HG03354 (cell line): ENCODE results near the gene FAM187B.
"Not testable (repeated sequence)": the region's sequence is repeated elsewhere in the genome, so short reads cannot be mapped to it uniquely, and the experiment has no call there.

Source experiments
- ATAC-seq: cut with Tn5 transposase; IDR thresholded peaks from one replicate; pipeline ENCODE4 v1.9.1; 2021; ENCODE audit warnings: mild to moderate bottlenecking; ENCODE audit not compliant: unreplicated experiment, poor library complexity, severe bottlenecking

FAM187B gene

GRCh38 chr19:35241417-35241816, 12.9 kb upstream of the FAM187B start:
- no peak for ATAC-seq

DNA sequence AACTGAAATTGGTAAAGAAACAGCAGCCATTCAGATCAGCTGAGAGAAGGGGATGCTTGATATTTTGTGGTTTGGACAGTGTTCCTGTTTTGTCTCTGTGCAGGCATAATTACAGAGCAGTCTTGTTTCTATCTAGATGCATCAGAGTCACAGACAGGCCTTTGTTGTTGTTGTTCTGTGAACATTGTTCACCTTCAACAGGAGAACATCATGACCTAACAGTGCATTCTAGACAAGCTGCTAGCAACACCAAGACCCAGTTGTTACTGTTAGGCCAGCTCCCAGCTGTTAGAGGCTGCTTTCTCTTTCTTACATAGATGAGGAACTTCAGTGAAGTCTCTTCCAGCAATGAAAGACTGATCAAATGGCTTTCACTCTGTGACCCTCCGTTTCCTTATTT, 11.8 kb upstream of the FAM187B start:
- no peak for ATAC-seq

- ATAC-seq, result not testable (repeated sequence)
Measured at GRCh38 chr19:35239597-35239996, 11.1 kb upstream of the FAM187B start.

DNA sequence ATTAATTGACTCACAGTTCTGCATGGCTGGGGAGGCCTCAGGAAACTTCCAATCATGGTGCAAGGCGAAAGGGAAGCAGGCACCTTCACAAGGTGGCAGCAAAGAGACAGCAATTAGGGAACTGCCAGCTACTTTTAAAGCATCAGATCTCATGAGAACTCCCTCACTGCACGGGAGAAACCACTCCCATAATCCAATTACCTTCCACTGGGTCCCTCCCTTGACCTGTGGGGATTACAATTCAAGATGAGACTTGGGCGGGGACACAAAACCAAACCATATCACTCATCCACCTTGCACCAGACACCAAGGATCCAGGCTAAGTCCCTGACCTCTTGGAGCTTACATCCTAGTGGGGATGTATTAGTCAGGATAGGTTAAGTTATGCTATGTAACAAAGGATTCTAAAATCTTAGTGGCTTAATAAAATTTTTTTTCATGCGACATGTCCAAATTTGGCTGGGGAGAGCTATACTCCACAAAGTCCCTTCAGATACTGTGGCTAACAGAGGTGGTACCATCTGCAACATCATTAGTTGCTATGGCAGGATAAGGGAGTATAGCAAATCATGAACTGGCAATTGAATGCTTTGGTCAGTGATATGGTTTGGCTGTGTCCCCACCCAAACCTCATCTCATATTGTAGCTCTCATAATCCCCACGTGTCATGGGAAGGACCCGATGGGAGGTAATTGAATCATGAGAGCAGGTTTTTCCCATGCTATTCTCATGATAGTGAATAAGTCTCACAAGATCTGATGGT, 8.3 kb upstream of the FAM187B start:
- ATAC-seq, result no peak

- ATAC-seq, result no peak
Measured at GRCh38 chr19:35232912-35233311, 4.4 kb upstream of the FAM187B start.

GRCh38 chr19:35231956-35232645, 3.6 kb upstream of the FAM187B start:
- ATAC-seq, result no peak

GRCh38 chr19:35229601-35230000, 1.1 kb upstream of the FAM187B start:
- ATAC-seq, result no peak

DNA sequence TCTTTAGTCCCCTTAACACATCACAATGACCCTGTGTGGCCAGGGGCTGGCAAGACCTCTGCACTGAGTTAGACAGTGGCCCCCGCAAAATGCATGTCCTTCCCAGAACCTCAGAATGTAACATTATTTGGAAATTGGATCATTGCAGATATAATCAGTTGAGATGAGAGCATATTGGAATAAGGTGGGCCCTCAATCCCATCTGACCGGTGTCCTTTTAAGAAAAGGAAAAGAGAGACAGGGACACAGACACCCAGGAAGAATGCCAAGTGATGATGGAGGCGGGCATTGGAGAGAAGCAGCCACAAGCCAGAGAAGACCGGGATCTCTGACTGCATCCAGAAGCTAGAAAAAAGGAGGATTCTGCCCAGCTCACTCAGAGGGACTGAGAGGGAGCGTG, 1.8 kb downstream of the FAM187B start:
- ATAC-seq, result no peak

- ATAC-seq, result no peak
Measured at GRCh38 chr19:35225951-35226350, 2.6 kb downstream of the FAM187B start.

DNA sequence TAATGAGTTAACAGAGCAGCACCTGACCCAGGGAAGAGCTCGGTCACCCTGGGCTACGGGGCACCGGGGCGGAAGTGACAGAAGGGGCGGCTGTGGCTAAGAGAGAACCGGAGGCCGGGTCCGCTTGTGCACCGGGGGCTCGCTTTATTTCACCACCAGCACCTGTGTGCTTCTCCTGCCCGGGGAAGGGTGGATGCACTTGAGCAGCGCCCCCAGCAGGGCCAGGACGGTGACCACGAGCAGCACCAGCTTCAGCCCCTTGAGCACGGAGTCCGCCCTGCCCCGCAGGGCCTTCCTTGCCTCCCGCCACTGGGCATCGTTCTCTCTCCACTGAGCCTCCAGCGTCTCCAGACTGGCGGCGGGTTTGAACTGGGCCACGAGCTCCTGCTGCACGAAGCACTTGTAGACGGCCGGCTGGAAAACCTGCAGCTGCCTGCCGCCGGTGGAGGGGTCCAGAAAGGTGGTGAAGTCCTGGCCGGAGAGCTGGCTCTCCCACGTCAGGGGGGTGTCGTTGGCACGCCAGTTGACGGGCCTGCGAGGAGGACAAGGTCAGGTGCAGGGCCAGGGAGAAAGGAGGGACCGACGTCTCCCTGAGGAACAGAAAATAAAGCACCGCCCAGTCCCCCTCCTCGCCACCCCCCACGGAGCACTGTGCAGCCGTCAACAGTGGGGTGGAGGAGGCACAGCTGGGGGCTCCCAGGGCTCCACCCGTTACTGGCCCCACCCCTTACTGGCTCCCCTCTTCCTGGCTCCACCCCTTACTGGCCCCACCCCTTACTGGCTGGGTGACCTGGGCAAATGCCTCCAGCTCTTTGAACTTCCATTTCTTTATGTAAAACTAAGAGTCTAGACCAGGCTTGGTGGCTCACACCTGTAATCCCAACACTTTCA, 3.6 kb downstream of the FAM187B start:
- ATAC-seq, result no peak

- no peak for ATAC-seq
Measured at GRCh38 chr19:35223862-35224505, 4.6 kb downstream of the FAM187B start.

- ATAC-seq, result no peak
Measured at GRCh38 chr19:35223084-35223790, 5.3 kb downstream of the FAM187B start.

DNA sequence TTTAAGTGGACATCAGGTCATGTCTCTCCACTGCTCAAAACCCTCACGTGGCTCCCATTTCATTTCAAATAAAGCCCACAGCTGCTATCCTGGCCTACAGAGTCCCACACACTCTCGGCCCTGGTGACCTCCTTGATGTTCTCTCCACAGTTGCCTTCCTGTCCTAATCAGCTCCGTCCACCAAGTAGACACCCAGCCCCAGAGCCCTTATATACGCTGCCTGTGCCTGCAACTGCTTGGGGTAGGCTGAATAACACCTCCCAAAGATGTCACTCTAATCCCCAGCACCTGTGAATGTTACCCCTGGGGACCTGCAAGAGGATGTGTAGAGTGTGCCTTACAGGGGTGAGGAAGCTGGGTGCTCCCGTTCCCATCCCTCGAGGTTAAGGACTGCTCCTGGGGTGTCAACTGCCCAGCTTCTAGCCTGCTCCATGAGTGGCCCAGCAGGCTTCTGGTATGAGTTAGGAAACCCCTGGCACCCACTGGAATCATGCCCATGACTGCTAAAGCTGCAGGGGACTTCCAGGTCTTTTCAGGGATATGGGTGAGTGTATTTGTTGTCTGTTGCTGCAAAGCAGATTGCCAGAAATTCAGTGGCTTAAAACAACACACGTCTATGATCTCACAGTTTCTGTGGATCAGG, 6.0 kb downstream of the FAM187B start:
- ATAC-seq, result no peak

DNA sequence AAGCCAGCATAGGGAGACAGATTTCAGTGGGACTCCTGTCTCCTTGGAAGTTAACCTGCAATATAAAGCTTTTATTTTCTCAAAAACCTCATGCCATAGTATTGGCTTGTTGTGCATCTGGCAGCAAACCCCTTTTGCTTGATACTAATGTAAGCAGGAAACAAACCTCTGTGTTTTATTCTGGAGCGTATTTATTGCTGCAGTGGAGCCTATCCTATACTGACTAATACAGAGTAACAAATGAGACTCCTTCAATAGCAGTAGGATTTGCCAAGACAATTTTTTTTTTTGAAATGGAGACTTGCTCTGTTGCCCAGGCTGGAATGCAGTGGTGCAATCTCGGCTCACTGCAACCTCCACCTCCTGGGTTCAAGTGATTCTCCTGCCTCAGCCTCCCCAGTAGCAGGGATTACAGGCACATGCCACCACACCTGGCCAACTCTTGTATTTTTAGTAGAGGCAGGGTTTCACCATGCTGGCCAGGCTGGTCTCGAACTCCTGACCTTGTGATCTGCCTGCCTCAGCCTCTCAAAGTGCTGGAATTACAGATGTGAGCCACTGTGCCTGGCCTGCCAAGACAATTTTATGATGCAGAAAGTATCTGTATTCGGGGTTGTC, 7.5 kb downstream of the FAM187B start:
- ATAC-seq, result not testable (repeated sequence)

- no peak for ATAC-seq
Measured at GRCh38 chr19:35220315-35220921, 8.1 kb downstream of the FAM187B start.

DNA sequence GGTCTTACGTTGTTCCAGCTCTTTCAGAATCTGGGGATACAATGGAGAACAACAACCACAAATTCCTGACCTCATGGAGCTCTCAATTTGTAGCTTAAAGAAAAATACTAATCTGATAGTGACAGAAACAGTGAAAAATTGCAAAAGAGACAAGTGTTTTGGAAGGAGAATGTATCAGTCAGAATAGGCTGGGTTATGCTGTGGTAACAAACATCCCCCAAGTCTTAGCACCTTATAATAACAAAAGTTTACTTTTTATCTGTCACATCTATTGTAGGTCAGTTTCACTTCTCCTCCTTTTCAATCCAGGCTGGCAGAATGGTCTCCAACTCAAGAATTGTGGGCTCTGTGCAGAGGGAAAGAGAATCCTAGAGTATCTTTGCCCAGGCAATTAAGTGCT, 9.5 kb downstream of the FAM187B start:
- ATAC-seq, result no peak

DNA sequence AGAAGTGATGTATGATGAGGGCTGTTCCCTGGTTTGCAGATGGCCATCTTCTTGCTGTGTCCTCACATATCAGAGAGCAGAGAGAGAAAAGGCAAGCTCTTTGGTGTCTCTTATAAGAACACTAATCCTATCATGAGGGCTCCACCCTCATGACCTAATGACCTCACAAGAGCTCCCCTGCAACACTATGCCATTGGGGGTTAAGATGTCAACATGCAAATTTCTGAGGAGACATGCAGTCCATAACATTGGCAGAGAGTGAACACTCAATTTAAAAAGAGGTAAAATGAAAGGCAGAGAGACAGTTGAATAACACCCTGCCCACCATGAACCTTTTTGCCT, 10.9 kb downstream of the FAM187B start:
- ATAC-seq, result no peak
